Kidney (tissue), 14 donors: Measurements from ENCODE around the gene PHF14. TPM values are rescaled to one million over a fixed set of nuclear protein-coding genes. Genes with fewer than 3 reads are reported as not detected.

Experiments used
- DNase-seq, 5 donors: peaks; one replicate each; pipeline ENCODE4 v3.0.0-alpha.2; 2013 to 2020
- FAIRE-seq: peaks from 2 replicates; lab custom pipeline; 2012; peaks lifted over from hg19 to GRCh38; lab: Jason Lieb, UNC
- H3K27ac ChIP-seq, 2 donors: one replicate each; pipeline ENCODE4 v1.7.0; 2013; ENCODE audit warnings: low read depth in 2 of 2, low read length in 2 of 2, inconsistent platforms in 1 of 2
- H3K27me3 ChIP-seq: one replicate; pipeline ENCODE4 v1.7.1; 2013; ENCODE audit warnings: low read length, inconsistent platforms; ENCODE audit not compliant: control insufficient read depth, insufficient read depth
- H3K36me3 ChIP-seq, 3 donors: one replicate each; pipeline versions ENCODE4 v1.7.0 to v1.7.1; 2013; ENCODE audit warnings: low read length in 3 of 3, control low read depth in 1 of 3, inconsistent platforms in 1 of 3; ENCODE audit not compliant: insufficient read depth in 3 of 3, control insufficient read depth in 2 of 3
- H3K4me1 ChIP-seq, 3 donors: one replicate each; pipeline versions ENCODE4 v1.7.0 to v1.7.1; 2013; ENCODE audit warnings: low read length in 3 of 3, inconsistent platforms in 1 of 3, low read depth in 1 of 3; ENCODE audit not compliant: control insufficient read depth in 2 of 3, insufficient read depth in 2 of 3
- H3K4me3 ChIP-seq, 3 donors: one replicate each; pipeline versions ENCODE4 v1.7.0 to v1.8.1; 2013; ENCODE audit warnings: low read length in 3 of 3, control low read depth in 1 of 3, inconsistent platforms in 1 of 3
- H3K9ac ChIP-seq, 3 donors: one replicate each; pipeline versions ENCODE4 v1.7.0 to v1.7.1; 2013; ENCODE audit warnings: low read length in 3 of 3, control low read depth in 1 of 3, inconsistent platforms in 1 of 3
- H3K9me3 ChIP-seq, 3 donors: one replicate each; pipeline versions ENCODE4 v1.7.0 to v1.7.1; 2013; ENCODE audit warnings: low read length in 3 of 3, control low read depth in 1 of 3, inconsistent platforms in 1 of 3; ENCODE audit not compliant: control insufficient read depth in 2 of 3, insufficient read depth in 1 of 3
- intact Hi-C: fragments of 100-400 bp; cut with DNase I; formaldehyde crosslinking; loops from one replicate; pipeline ENCODE4 v1.11.1; 2022
- polyA plus RNA-seq: library from polyadenylated mRNA; stranded (reverse); fragments of 350-450 nt; fragmentation: Illumina TruSeq; extraction: RNeasy Lipid Tissue Mini Kit (QIAGEN cat#74804); gene quantifications from one replicate; pipeline ENCODE4 v1.2.3, GENCODE V29; 2014; ENCODE audit warnings: low read depth, low replicate concordance; ENCODE audit not compliant: insufficient read depth
- total RNA-seq: library from RNA; stranded (reverse); fragmentation: NEBNext Ultra II Directional; extraction: Animal tissue kit (Norgen Biotek cat#: 25700); gene quantifications from one replicate; pipeline ENCODE4 v1.2.1, GENCODE V29; 2021
- TF ChIP-seq, protein P1 (sequence below): IDR thresholded peaks from 3 replicates; pipeline ENCODE4 v1.5.1; 2012; ENCODE audit warnings: mild to moderate bottlenecking, moderate library complexity, borderline replicate concordance; ENCODE audit not compliant: insufficient read depth; ENCODE audit errors: extremely low read depth
- donor health status: control.
- donor health status: control.
- donor health status: control.
- donor health status: control.
- donor health status: control.
- donor health status: DM: yes; HTN: yes; CAD: no.
- donor health status: Normal renal cell carcinoma (clear cell type).

Gene PHF14
- total and polyA plus RNA-seq, 2 donors from 2014 or later, result 17.1 to 31.7 TPM

DNA sequence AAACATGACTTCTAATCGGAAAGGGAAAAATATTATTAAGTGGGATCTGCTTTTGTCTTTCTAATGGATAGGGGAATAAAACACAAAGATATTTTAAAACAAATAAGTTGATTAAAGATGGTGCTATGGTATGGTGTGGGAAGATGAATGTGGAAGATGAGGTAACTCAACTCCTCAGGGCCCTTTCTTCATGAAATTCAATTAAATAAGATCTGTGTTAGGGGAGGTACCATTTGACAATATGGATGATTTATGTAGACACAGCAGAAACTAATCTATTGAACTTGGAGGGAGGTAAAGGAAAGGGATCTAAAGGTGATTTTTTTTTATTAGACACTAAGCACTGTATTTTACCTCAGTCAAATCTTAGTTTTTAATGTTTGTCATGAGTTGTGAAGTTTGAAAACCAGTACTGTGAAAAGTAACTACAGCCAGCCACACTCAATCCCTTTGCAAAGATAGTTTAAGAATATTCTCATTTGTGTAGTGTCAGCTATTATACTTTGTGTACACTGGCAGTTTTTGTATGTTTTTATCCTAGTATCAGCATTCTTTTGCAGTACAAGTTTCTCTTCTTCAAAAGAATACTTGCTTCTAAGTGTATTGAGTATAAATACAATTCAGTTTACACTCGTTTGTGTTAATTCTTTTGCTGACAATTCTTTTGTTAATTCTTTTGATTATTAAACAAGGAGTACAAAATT is 151.3 kb downstream of the PHF14 start:
- peak; percentile 15 for FAIRE-seq
- no peak for DNase-seq
- Histone ChIP-seq H3K9me3 (no peaks in the 10 kb centered on the region), H3K27me3 (no peaks in the 10 kb centered on the region), H3K36me3 (peaks cover 0 to 2% (median 0%) of the 10 kb centered on the region in 3 donors), H3K4me3 (no peak overlapping the region), H3K27ac (no peak overlapping the region), H3K4me1 (no peaks in the 10 kb centered on the region), H3K9ac (no peak overlapping the region)
- TF ChIP-seq, protein P1, sequence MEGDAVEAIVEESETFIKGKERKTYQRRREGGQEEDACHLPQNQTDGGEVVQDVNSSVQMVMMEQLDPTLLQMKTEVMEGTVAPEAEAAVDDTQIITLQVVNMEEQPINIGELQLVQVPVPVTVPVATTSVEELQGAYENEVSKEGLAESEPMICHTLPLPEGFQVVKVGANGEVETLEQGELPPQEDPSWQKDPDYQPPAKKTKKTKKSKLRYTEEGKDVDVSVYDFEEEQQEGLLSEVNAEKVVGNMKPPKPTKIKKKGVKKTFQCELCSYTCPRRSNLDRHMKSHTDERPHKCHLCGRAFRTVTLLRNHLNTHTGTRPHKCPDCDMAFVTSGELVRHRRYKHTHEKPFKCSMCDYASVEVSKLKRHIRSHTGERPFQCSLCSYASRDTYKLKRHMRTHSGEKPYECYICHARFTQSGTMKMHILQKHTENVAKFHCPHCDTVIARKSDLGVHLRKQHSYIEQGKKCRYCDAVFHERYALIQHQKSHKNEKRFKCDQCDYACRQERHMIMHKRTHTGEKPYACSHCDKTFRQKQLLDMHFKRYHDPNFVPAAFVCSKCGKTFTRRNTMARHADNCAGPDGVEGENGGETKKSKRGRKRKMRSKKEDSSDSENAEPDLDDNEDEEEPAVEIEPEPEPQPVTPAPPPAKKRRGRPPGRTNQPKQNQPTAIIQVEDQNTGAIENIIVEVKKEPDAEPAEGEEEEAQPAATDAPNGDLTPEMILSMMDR, result no peak
- intact Hi-C loops, result no loop called here

GRCh38 chr7:11127114-11127785 is 153.6 kb downstream of the PHF14 start:
- H3K9ac ChIP-seq, result no peak overlapping the region
- H3K9me3 ChIP-seq, result no peaks in the 10 kb centered on the region
- peaks cover 0 to 4% (median 0%) of the 10 kb centered on the region in 3 donors for H3K36me3 ChIP-seq
- H3K4me1 ChIP-seq, result no peaks in the 10 kb centered on the region
- no peak for DNase-seq
- H3K27me3 ChIP-seq, result no peaks in the 10 kb centered on the region
- H3K4me3 ChIP-seq, result no peak overlapping the region
- H3K27ac ChIP-seq, result no peak overlapping the region
- no peak for FAIRE-seq
- intact Hi-C loops, result no loop called here
- TF ChIP-seq, protein P1, result no peak

DNA sequence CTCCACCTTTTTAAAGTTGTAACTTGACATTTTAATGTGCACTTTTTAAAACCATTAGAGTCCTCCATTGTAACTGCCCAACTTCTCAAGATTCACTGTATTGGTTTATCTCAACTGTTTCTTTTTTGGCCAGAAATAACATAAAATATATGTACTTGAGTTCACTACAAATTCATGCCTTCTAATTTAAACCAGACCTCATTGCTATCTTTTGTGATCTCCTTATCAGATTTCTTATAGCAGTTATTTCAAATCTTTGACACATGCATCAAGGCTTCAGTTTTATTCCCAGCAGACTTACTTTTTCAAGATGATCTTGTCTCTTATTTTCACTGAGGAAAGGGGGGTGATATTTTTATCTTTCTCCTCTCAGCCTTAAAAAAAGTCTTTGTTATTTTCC is 154.3 kb downstream of the PHF14 start:
- Histone ChIP-seq H3K27ac (no peak overlapping the region), H3K27me3 (no peaks in the 10 kb centered on the region), H3K4me1 (no peaks in the 10 kb centered on the region), H3K36me3 (peaks cover 0 to 2% (median 0%) of the 10 kb centered on the region in 3 donors), H3K9me3 (no peaks in the 10 kb centered on the region), H3K9ac (no peak overlapping the region), H3K4me3 (no peak overlapping the region)
- DNase-seq (no peak), FAIRE-seq (no peak)
- TF ChIP-seq, protein P1, result no peak
- intact Hi-C loops, result no loop called here
